Loucy (cell line): ENCODE data around the gene GRID1.

ENCODE experiments used
- EZH2phosphoT487 ChIP-seq: fragments of 200-600 bp; IDR thresholded peaks from 2 replicates; pipeline ENCODE4 v1.6.1; 2018; ENCODE audit warnings: antibody characterized with exemption, mild to moderate bottlenecking, moderate library complexity, borderline replicate concordance
- TF ChIP-seq, protein P1 (sequence below): fragments of 200-600 bp; sonication (generic); conservative IDR thresholded peaks from 2 replicates; pipeline ENCODE4 v1.5.1; 2014; ENCODE audit warnings: mild to moderate bottlenecking, antibody characterized with exemption, low read length

- TF ChIP-seq, protein P1, sequence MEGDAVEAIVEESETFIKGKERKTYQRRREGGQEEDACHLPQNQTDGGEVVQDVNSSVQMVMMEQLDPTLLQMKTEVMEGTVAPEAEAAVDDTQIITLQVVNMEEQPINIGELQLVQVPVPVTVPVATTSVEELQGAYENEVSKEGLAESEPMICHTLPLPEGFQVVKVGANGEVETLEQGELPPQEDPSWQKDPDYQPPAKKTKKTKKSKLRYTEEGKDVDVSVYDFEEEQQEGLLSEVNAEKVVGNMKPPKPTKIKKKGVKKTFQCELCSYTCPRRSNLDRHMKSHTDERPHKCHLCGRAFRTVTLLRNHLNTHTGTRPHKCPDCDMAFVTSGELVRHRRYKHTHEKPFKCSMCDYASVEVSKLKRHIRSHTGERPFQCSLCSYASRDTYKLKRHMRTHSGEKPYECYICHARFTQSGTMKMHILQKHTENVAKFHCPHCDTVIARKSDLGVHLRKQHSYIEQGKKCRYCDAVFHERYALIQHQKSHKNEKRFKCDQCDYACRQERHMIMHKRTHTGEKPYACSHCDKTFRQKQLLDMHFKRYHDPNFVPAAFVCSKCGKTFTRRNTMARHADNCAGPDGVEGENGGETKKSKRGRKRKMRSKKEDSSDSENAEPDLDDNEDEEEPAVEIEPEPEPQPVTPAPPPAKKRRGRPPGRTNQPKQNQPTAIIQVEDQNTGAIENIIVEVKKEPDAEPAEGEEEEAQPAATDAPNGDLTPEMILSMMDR, result no peak
- TF ChIP-seq EZH2phosphoT487, result no peak
Observed at GRCh38 chr10:85914720-85915119, 451.9 kb downstream of the GRID1 start.
